Uterus (tissue), 2 donors: ENCODE results near the gene PURB.

Source experiments
- POLR2A ChIP-seq, 2 donors: fragments of 450-650 bp; IDR thresholded peaks; one replicate each; pipeline ENCODE4 v1.6.1; 2016; ENCODE audit warnings: antibody characterized with exemption in 2 of 2, mild to moderate bottlenecking in 1 of 2, moderate library complexity in 1 of 2
- TF ChIP-seq, protein P1 (sequence below), 4 experiments: fragments of 200-600 bp in 2 of 4; fragments of 450-650 bp in 2 of 4; sonication (generic) in 2 of 4; IDR thresholded peaks; one replicate each; pipeline ENCODE4 v1.5.1; 2016 to 2019; ENCODE audit warnings: antibody characterized with exemption in 4 of 4, mild to moderate bottlenecking in 2 of 4, moderate library complexity in 1 of 4

DNA sequence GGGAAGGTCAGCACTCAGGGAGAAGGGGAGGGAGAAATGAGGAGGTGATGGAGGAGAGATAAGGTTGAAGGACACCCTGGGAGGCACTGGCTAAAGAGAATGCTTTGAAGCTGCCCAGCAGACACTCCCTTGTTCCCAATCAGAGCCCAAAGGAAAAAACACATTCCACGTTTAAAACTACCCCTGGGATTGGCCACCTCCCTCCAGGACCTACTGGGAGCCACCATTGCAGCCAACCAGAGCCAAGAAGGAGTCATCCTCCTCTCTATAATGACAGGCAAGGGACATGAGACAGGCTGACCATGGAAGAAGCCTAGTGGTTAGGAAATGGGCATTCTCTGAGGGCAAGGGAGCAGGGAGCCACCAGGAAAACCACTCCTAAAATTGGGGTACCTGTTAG, 49.7 kb upstream of the PURB start:
- TF ChIP-seq, protein P1, sequence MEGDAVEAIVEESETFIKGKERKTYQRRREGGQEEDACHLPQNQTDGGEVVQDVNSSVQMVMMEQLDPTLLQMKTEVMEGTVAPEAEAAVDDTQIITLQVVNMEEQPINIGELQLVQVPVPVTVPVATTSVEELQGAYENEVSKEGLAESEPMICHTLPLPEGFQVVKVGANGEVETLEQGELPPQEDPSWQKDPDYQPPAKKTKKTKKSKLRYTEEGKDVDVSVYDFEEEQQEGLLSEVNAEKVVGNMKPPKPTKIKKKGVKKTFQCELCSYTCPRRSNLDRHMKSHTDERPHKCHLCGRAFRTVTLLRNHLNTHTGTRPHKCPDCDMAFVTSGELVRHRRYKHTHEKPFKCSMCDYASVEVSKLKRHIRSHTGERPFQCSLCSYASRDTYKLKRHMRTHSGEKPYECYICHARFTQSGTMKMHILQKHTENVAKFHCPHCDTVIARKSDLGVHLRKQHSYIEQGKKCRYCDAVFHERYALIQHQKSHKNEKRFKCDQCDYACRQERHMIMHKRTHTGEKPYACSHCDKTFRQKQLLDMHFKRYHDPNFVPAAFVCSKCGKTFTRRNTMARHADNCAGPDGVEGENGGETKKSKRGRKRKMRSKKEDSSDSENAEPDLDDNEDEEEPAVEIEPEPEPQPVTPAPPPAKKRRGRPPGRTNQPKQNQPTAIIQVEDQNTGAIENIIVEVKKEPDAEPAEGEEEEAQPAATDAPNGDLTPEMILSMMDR (IDR thresholded peaks at IDR 0.05): no peak
- no peak for TF ChIP-seq POLR2A (IDR thresholded peaks at IDR 0.05)
